Thoracic aorta (tissue), 2 donors: ENCODE results near the gene CEP78. TPM values are rescaled to one million over a fixed set of nuclear protein-coding genes. Genes with fewer than 3 reads are reported as not detected.

ENCODE experiments used
- ATAC-seq: fragments of 150-250 bp; one replicate; pipeline ENCODE4 v1.8.0; 2017; ENCODE audit warnings: low read depth; ENCODE audit not compliant: insufficient number of reproducible peaks, low FRiP score
- DNase-seq: peaks from one replicate; pipeline ENCODE4 v3.0.0-alpha.2; 2020; ENCODE audit warnings: low spot score
- H3K27ac ChIP-seq, 2 donors: fragments of 200-600 bp; sonication (generic); 1 replicate in 1 of 2; 2 replicates in 1 of 2; pipeline ENCODE4 v1.5.1; 2016; ENCODE audit warnings: mild to moderate bottlenecking in 2 of 2, moderate library complexity in 2 of 2
- H3K27me3 ChIP-seq: fragments of 200-600 bp; sonication (generic); replicated peaks from 2 replicates; pipeline ENCODE4 v1.6.0; 2016; ENCODE audit warnings: mild to moderate bottlenecking; ENCODE audit not compliant: insufficient read depth
- H3K36me3 ChIP-seq: fragments of 200-600 bp; sonication (generic); one replicate; pipeline ENCODE4 v1.5.1; 2016
- H3K4me1 ChIP-seq, 2 donors: fragments of 200-600 bp; sonication (generic); 1 replicate in 1 of 2; 2 replicates in 1 of 2; pipeline versions ENCODE4 v1.5.1 to v1.6.0; 2016; ENCODE audit warnings: low read depth in 2 of 2, mild to moderate bottlenecking in 1 of 2; ENCODE audit not compliant: control insufficient read depth in 1 of 2
- H3K4me3 ChIP-seq: fragments of 200-600 bp; sonication (generic); 2 replicates; pipeline ENCODE4 v1.5.1; 2016; ENCODE audit warnings: mild to moderate bottlenecking
- H3K9me3 ChIP-seq: fragments of 200-600 bp; sonication (generic); 2 replicates; pipeline ENCODE4 v1.5.1; 2016
- total RNA-seq, 2 donors: library from RNA; depleted of rRNA; stranded (reverse); fragments of >200 nt; gene quantifications; one replicate each; pipeline versions ENCODE4 v1.1.0 to v1.2.3, GENCODE V29; 2016
- TF ChIP-seq, protein P1 (sequence below): fragments of 200-600 bp; sonication (generic); IDR thresholded peaks from one replicate; pipeline ENCODE4 v1.5.1; 2019; ENCODE audit warnings: antibody characterized with exemption

Gene CEP78
- total RNA-seq, 2 donors from 2014 or later = 5.6 to 10.4 TPM

DNA sequence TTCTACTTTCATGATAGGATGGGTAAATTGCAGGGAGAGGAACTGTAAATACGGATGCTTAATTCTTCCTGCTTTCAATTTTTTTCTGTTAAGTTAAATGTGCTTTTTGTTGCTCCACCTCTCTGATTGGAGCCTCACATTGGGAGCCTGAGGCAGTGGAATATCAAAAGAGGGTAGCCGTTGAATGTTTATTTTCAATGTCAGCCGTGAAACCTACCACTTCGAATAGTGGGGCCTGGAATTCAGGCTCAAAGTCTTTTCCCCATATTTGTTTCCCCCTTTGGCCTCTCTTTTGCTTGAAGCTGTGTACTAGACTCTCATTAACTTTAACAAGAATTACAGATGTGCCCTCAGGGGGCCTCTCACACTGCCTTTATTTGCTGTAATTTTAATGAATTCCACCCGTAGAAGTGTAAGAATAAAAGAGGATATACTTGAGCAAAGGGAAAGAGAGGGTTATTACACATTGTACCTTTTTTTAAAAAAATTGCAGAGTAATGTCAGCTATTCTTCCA, 90.0 kb downstream of the CEP78 start:
- H3K9me3 ChIP-seq = no peaks in the 10 kb centered on the region
- TF ChIP-seq, protein P1, sequence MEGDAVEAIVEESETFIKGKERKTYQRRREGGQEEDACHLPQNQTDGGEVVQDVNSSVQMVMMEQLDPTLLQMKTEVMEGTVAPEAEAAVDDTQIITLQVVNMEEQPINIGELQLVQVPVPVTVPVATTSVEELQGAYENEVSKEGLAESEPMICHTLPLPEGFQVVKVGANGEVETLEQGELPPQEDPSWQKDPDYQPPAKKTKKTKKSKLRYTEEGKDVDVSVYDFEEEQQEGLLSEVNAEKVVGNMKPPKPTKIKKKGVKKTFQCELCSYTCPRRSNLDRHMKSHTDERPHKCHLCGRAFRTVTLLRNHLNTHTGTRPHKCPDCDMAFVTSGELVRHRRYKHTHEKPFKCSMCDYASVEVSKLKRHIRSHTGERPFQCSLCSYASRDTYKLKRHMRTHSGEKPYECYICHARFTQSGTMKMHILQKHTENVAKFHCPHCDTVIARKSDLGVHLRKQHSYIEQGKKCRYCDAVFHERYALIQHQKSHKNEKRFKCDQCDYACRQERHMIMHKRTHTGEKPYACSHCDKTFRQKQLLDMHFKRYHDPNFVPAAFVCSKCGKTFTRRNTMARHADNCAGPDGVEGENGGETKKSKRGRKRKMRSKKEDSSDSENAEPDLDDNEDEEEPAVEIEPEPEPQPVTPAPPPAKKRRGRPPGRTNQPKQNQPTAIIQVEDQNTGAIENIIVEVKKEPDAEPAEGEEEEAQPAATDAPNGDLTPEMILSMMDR = no peak
- no peak overlapping the region for H3K4me3 ChIP-seq
- no peaks in the 10 kb centered on the region for H3K4me1 ChIP-seq
- DNase-seq (no peak), ATAC-seq (no peak)
- H3K27ac ChIP-seq = no peak overlapping the region
- no peaks in the 10 kb centered on the region for H3K36me3 ChIP-seq
- H3K27me3 ChIP-seq = no peaks in the 10 kb centered on the region

- ATAC-seq (no peak), DNase-seq (no peak)
- Histone ChIP-seq H3K27ac (no peak overlapping the region), H3K4me1 (no peaks in the 10 kb centered on the region), H3K4me3 (no peak overlapping the region), H3K36me3 (no peaks in the 10 kb centered on the region), H3K9me3 (no peaks in the 10 kb centered on the region), H3K27me3 (no peaks in the 10 kb centered on the region)
- TF ChIP-seq, protein P1 = no peak
Observed at GRCh38 chr9:78326564-78326963, 90.7 kb downstream of the CEP78 start.

Other genes with a start within 250 kb of the CEP78 start
- gene GNAQ, start 204.3 kb upstream of the CEP78 start, total RNA-seq = 10 to 100 TPM; 46.0 to 58.8 TPM
- gene PSAT1, start 61.0 kb downstream of the CEP78 start, total RNA-seq = 1 to 10 TPM; 1.6 to 1.9 TPM